HFFc6 (cell line): Measurements from ENCODE around the gene DNAH17. TPM values are rescaled to one million over a fixed set of nuclear protein-coding genes. Genes with fewer than 3 reads are reported as not detected.

Experiments used
- DNase-seq: peaks from one replicate; pipeline ENCODE4 v3.0.0-alpha.2; 2018
- H3K27ac Mint-ChIP-seq: 2 replicates; pipeline ENCODE4 v1.8.0; 2020; ENCODE audit warnings: mild to moderate bottlenecking, mixed read lengths
- H3K27me3 Mint-ChIP-seq: 2 replicates; pipeline ENCODE4 v1.8.0; 2021; ENCODE audit warnings: mild to moderate bottlenecking, moderate library complexity, mixed read lengths; ENCODE audit not compliant: insufficient read depth
- H3K36me3 Mint-ChIP-seq: 2 replicates; pipeline ENCODE4 v1.8.0; 2021; ENCODE audit warnings: low read depth, mixed read lengths
- H3K4me1 Mint-ChIP-seq: 2 replicates; pipeline ENCODE4 v1.8.0; 2020; ENCODE audit warnings: low read depth, mixed read lengths
- H3K4me3 Mint-ChIP-seq: 2 replicates; pipeline ENCODE4 v1.8.0; 2020; ENCODE audit warnings: mild to moderate bottlenecking, moderate library complexity, mixed read lengths
- H3K9me3 Mint-ChIP-seq: 2 replicates; pipeline ENCODE4 v1.8.0; 2020; ENCODE audit warnings: mild to moderate bottlenecking, mixed read lengths
- total RNA-seq, 6 experiments: library from RNA; stranded (reverse); fragmentation: NEBNext Ultra II Directional; extraction: Animal tissue kit (Norgen Biotek cat#: 25700); gene quantifications; 2 replicates in 1 of 6; 3 replicates in 5 of 6; pipeline ENCODE4 v1.2.3, GENCODE V29; 2021
- TF ChIP-seq, protein P1 (sequence below): fragments of 200-600 bp; sonication (generic); IDR thresholded peaks from 2 replicates; pipeline ENCODE4 v1.5.0; 2021; ENCODE audit warnings: antibody characterized with exemption, mild to moderate bottlenecking

DNAH17 gene
- total RNA-seq, 6 experiments from 2014 or later = not detected

DNA sequence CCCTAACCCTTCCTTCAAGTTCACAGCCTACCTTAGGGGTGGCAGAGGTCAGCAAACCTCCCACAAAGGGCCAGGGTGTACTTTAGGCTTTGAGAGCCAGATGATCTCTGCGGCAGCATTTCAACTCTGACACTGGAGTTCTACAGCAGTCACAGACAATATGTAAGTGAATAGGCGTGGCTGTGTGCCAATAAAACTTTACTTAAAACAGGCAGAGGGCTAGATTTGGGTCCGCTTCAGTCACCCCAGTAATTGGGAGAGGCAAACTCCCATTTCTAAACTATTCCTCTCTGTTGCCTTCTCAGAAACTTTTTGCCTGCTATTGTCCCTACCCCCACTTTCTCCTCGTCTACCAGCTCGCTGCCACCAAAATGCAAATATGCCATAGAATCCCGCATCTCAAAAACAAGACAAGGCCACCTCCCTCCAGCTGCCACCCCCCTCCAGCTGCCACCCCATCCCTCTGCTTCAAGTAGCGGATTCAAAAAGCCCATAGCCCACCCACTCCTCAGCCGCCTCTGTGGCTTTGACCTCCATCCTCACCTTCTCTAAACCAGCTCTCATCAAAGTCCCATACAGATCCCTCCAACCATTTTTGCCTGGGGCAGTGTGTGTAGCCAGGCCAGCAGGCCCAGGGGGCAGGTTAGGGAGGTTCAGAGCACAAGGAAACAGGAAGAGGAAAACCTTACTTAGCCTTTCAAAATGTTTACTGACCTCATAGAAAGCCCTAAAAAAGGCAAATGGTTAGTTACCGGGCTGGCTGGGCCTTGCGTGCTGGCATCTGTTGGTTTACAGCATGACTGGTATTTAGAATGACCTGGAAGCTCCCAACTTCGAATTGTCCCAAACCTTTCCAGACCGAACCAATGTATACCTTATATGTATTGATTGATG is 19.9 kb upstream of the DNAH17 start:
- peaks cover 39% of the 10 kb centered on the region for H3K4me1 Mint-ChIP-seq
- H3K27me3 Mint-ChIP-seq = peaks cover 3% of the 10 kb centered on the region; the same call in 1 of the 2 replicates
- no peaks in the 10 kb centered on the region for H3K9me3 Mint-ChIP-seq
- H3K27ac Mint-ChIP-seq = no peak overlapping the region
- H3K36me3 Mint-ChIP-seq = no peaks in the 10 kb centered on the region
- H3K4me3 Mint-ChIP-seq = no peak overlapping the region
- TF ChIP-seq, protein P1, sequence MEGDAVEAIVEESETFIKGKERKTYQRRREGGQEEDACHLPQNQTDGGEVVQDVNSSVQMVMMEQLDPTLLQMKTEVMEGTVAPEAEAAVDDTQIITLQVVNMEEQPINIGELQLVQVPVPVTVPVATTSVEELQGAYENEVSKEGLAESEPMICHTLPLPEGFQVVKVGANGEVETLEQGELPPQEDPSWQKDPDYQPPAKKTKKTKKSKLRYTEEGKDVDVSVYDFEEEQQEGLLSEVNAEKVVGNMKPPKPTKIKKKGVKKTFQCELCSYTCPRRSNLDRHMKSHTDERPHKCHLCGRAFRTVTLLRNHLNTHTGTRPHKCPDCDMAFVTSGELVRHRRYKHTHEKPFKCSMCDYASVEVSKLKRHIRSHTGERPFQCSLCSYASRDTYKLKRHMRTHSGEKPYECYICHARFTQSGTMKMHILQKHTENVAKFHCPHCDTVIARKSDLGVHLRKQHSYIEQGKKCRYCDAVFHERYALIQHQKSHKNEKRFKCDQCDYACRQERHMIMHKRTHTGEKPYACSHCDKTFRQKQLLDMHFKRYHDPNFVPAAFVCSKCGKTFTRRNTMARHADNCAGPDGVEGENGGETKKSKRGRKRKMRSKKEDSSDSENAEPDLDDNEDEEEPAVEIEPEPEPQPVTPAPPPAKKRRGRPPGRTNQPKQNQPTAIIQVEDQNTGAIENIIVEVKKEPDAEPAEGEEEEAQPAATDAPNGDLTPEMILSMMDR = no peak
- DNase-seq = no peak

DNA sequence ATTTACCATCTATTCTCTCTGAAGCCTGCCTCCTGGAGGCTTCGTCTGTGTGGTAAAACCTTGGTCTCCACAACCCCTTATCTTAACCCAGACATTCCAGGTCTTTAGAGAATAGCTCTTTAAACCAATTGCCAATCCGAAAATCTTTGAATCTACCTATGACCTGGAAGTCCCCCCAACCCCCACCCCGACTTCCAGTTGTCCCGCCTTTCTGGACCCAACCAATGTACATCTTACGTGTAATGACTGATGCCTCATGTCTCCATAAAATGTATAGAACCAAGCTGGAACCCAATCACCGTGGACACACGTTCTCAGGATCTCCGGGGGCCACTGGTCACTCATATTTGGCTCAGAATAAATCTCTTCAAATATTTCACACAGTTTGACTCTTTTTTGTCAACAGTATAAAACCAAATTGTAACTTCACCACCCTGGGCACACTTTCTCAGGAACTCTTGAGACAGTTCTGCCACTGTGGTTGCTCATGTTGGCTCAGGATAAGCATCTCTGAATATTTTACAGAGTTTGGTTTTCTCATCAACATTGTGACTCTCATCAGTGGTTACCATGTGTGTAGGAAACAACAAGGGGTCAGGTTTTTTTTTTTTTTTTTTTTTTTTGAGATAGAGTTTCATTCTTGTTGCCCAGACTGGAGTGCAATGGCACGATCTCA is 18.1 kb upstream of the DNAH17 start:
- H3K9me3 Mint-ChIP-seq = no peaks in the 10 kb centered on the region
- no peak for DNase-seq
- H3K27ac Mint-ChIP-seq = no peak overlapping the region
- no peak overlapping the region for H3K4me3 Mint-ChIP-seq
- H3K27me3 Mint-ChIP-seq = peaks cover under 1% of the 10 kb centered on the region; the same call in 1 of the 2 replicates
- no peaks in the 10 kb centered on the region for H3K36me3 Mint-ChIP-seq
- TF ChIP-seq, protein P1 = no peak
- H3K4me1 Mint-ChIP-seq = peaks cover 40% of the 10 kb centered on the region

DNA sequence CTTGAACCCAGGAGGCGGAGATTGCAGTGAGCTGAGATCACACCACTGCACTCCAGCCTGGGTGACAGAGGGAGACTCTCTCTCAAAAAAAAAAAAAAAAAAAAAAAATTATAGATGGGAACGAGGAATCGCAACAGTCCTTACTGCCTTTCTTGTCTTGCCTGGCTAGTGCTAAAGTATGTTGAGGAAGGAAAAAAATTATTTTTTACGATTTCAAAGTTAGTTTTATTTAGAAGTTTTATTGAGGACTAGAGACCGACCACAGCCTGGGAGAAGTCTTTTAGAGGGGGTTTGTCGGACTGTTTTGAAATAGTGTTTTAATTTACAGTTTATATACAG is 15.8 kb upstream of the DNAH17 start:
- Mint-ChIP-seq H3K36me3 (no peaks in the 10 kb centered on the region), H3K4me1 (peaks cover 27% of the 10 kb centered on the region), H3K9me3 (no peaks in the 10 kb centered on the region), H3K4me3 (no peak overlapping the region; the same call in 1 of the 2 replicates), H3K27ac (no peak overlapping the region), H3K27me3 (peaks cover 1% of the 10 kb centered on the region; the same call in 1 of the 2 replicates)
- no peak for DNase-seq
- TF ChIP-seq, protein P1 = no peak

DNA sequence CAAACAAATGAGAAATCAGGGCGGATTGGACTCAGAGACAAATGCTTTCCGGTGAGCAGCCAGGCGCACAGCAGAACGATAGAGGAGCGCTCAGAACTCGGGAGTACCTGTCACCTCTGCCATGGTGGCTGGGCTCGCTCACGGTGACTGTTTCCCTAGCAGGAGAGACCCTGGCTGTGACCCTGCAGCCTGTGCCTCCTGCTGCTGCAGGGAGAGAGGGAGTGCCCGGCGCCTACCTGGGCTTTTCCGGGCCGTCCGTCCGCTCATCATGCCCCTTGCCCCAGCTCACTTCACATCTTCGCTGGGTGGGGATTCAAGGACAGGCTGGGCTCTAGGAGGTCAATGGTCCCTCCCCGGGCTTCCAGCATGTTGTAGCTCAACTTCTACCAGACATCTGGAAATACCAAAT is 14.1 kb upstream of the DNAH17 start:
- no peak for DNase-seq
- Mint-ChIP-seq H3K36me3 (no peaks in the 10 kb centered on the region), H3K9me3 (no peaks in the 10 kb centered on the region), H3K4me1 (peaks cover 16% of the 10 kb centered on the region), H3K27ac (no peak overlapping the region), H3K4me3 (no peak overlapping the region), H3K27me3 (peaks cover 6% of the 10 kb centered on the region)
- TF ChIP-seq, protein P1 = no peak

DNA sequence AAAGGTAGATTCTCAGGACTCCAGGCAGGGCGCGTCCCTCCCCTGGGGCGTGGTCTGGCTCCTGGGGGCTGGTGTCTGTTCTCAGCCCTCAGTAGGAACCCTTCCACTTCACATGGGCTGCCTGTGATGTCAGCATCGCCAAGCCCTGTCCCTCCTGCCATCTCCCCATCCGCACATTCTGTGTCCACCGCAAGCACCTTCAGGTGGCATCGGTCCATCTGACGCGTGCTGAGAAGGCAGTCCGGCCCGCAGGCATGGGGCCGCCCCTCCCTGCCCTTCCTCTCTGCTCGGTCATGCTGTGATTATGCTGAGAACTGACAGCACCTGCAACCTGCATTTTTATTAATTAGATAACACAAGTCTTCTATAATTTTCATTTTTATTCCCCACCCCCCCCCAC is 12.7 kb upstream of the DNAH17 start:
- H3K4me3 Mint-ChIP-seq = no peak overlapping the region
- no peaks in the 10 kb centered on the region for H3K36me3 Mint-ChIP-seq
- H3K9me3 Mint-ChIP-seq = no peaks in the 10 kb centered on the region
- H3K4me1 Mint-ChIP-seq = peaks cover 16% of the 10 kb centered on the region
- DNase-seq = no peak
- no peak overlapping the region for H3K27ac Mint-ChIP-seq
- H3K27me3 Mint-ChIP-seq = peaks cover 6% of the 10 kb centered on the region
- TF ChIP-seq, protein P1 = no peak
